DND-41 (cell line): ENCODE data around the gene PAPOLA.

Experiments
- EZH2 ChIP-seq: IDR thresholded peaks from 3 replicates; pipeline ENCODE4 v1.6.1; 2012; ENCODE audit warnings: borderline replicate concordance, low read depth, mild to moderate bottlenecking, moderate library complexity, low read length, inconsistent platforms; ENCODE audit not compliant: severe bottlenecking
- TF ChIP-seq, protein P1 (sequence below): IDR thresholded peaks from 2 replicates; pipeline ENCODE4 v1.5.1; 2012; ENCODE audit warnings: borderline replicate concordance, low read length, moderate library complexity, mild to moderate bottlenecking; ENCODE audit not compliant: poor library complexity, severe bottlenecking; ENCODE audit errors: extremely low read depth

DNA sequence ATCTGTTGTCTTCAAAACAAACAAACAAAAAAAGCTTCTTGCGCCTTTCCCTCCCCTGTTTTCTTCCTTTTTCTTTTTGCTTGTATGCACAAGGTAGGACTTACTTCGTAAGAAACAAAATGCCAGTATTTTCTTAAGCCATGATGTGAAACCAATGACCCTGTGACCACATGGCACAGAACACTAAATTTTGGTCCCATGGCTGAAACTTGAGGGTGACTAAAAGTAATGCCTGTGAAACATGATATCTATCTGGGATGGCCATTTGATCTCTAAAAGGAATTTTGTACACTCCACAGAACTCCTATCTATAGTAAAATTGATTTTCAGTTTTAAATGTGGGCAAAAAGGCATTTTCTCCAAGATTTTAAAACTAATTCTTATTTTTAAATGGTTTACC, 63.6 kb downstream of the PAPOLA start:
- TF ChIP-seq, protein P1, sequence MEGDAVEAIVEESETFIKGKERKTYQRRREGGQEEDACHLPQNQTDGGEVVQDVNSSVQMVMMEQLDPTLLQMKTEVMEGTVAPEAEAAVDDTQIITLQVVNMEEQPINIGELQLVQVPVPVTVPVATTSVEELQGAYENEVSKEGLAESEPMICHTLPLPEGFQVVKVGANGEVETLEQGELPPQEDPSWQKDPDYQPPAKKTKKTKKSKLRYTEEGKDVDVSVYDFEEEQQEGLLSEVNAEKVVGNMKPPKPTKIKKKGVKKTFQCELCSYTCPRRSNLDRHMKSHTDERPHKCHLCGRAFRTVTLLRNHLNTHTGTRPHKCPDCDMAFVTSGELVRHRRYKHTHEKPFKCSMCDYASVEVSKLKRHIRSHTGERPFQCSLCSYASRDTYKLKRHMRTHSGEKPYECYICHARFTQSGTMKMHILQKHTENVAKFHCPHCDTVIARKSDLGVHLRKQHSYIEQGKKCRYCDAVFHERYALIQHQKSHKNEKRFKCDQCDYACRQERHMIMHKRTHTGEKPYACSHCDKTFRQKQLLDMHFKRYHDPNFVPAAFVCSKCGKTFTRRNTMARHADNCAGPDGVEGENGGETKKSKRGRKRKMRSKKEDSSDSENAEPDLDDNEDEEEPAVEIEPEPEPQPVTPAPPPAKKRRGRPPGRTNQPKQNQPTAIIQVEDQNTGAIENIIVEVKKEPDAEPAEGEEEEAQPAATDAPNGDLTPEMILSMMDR = no peak
- TF ChIP-seq EZH2 = no peak
